ENCODE measurements around the gene NDUFV1.

DNA sequence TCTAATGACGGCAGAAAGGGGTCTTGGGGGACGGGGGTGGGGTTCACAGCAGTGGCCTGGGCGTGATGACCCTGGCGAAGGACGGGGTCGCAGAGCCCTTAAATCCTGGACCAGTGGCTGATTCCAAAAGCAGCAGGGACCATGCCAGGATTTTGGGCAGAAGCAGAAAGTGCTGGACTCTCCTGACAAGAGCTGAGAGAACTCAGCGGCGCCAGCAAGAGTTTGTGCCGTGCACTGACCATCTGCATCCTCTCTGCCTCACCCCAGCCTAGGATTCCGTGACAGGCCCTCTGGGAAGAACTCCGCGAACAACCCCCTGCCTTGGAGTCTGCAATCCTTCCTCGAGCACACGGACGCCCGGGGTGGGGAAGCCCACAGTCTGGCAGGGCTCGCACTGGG is 644 bp upstream of the NDUFV1 start:
- TF ChIP-seq JUN (IDR thresholded peaks at IDR 0.05), result no peak
- TF ChIP-seq POLR2A (IDR thresholded peaks at IDR 0.05; ENCODE audit: low read length), result no peak
- no peak for TF ChIP-seq FOXS1 (CRISPR knock-in tag; IDR thresholded peaks at IDR 0.05)
- no peak for TF ChIP-seq RARB (CRISPR knock-in tag; IDR thresholded peaks at IDR 0.05)
